ENCODE measurements around the gene PHRF1. TPM values are rescaled to one million over a fixed set of nuclear protein-coding genes. Genes with fewer than 3 reads are reported as not detected.

Gene PHRF1
- total RNA-seq, 2 donors from 2014 or later, result 31.3 to 39.6 TPM

- DNase-seq (ENCODE audit: low spot score) (no peak), ATAC-seq (ENCODE audit: insufficient number of reproducible peaks, low FRiP score, low read depth) (no peak)
- no peaks in the 10 kb centered on the region for H3K27me3 ChIP-seq (replicated peaks; ENCODE audit: insufficient read depth)
- no peaks in the 10 kb centered on the region for H3K9me3 ChIP-seq
- no peak for TF ChIP-seq CTCF (IDR thresholded peaks at IDR 0.05)
- H3K27ac ChIP-seq, result no peak within 1 kb of the TSS
- H3K4me3 ChIP-seq, result no peak within 1 kb of the TSS
- no peaks in the 10 kb centered on the region for H3K36me3 ChIP-seq
- H3K4me1 ChIP-seq (ENCODE audit: control insufficient read depth in 1 of 2, low read depth in 2 of 2), result peaks cover 0 to 13% of the 10 kb centered on the region in 2 donors
Measured at GRCh38 chr11:624705-625635, 48.7 kb downstream of the PHRF1 start, which contains the start of gene CDHR5. TSS of gene CDHR5 (minus strand) at chr11:624955. CDS start at chr11:624902, 53 bp downstream.

- Histone ChIP-seq H3K4me3 (no peak overlapping the region), H3K27ac (no peak overlapping the region), H3K4me1 (ENCODE audit: control insufficient read depth in 1 of 2, low read depth in 2 of 2) (peaks cover 0 to 13% of the 10 kb centered on the region in 2 donors), H3K27me3 (replicated peaks; ENCODE audit: insufficient read depth) (no peaks in the 10 kb centered on the region), H3K9me3 (no peaks in the 10 kb centered on the region), H3K36me3 (no peaks in the 10 kb centered on the region)
- TF ChIP-seq CTCF (IDR thresholded peaks at IDR 0.05), result no peak
- no peak for ATAC-seq (ENCODE audit: insufficient number of reproducible peaks, low FRiP score, low read depth)
- DNase-seq (ENCODE audit: low spot score), result no peak
Measured at GRCh38 chr11:625636-626268, 49.5 kb downstream of the PHRF1 start.

GRCh38 chr11:626475-627307 is 50.4 kb downstream of the PHRF1 start, which contains the start of gene SCT:
TSS of gene SCT (minus strand) at chr11:627181. CDS start at chr11:627143, 38 bp downstream.
- no peak within 1 kb of the TSS for H3K4me3 ChIP-seq
- no peaks in the 10 kb centered on the region for H3K36me3 ChIP-seq
- ATAC-seq (ENCODE audit: insufficient number of reproducible peaks, low FRiP score, low read depth) (no peak), DNase-seq (ENCODE audit: low spot score) (no peak)
- no peaks in the 10 kb centered on the region for H3K9me3 ChIP-seq
- H3K4me1 ChIP-seq (ENCODE audit: control insufficient read depth in 1 of 2, low read depth in 2 of 2), result peaks cover 0 to 13% of the 10 kb centered on the region in 2 donors
- no peaks in the 10 kb centered on the region for H3K27me3 ChIP-seq (replicated peaks; ENCODE audit: insufficient read depth)
- peak within 1 kb of the TSS; percentile 72 to 80 for H3K27ac ChIP-seq
- TF ChIP-seq CTCF (IDR thresholded peaks at IDR 0.05), result no peak

GRCh38 chr11:627308-627576 is 51.0 kb downstream of the PHRF1 start:
- H3K4me3 ChIP-seq, result no peak overlapping the region

More at GRCh38 chr11:627308-627576, 51.0 kb downstream of the PHRF1 start:
- DNase-seq (ENCODE audit: low spot score) (no peak), ATAC-seq (ENCODE audit: insufficient number of reproducible peaks, low FRiP score, low read depth) (no peak)
- no peak for TF ChIP-seq CTCF (IDR thresholded peaks at IDR 0.05)
- H3K27me3 ChIP-seq (replicated peaks; ENCODE audit: insufficient read depth), result no peaks in the 10 kb centered on the region
- H3K4me1 ChIP-seq (ENCODE audit: control insufficient read depth in 1 of 2, low read depth in 2 of 2), result peaks cover 0 to 13% of the 10 kb centered on the region in 2 donors
- H3K9me3 ChIP-seq, result no peaks in the 10 kb centered on the region
- no peak overlapping the region for H3K27ac ChIP-seq
- H3K36me3 ChIP-seq, result no peaks in the 10 kb centered on the region
